DMS53 treated with DMSO at 0.1 percent for 48 hours (cell line): Measurements from ENCODE around the gene LRRC43.

Experiments used
- DNase-seq: peaks from one replicate; lab custom pipeline; 2025; ENCODE audit not compliant: unreplicated experiment; lab: John Stamatoyannopoulos, UW

Gene LRRC43

DNA sequence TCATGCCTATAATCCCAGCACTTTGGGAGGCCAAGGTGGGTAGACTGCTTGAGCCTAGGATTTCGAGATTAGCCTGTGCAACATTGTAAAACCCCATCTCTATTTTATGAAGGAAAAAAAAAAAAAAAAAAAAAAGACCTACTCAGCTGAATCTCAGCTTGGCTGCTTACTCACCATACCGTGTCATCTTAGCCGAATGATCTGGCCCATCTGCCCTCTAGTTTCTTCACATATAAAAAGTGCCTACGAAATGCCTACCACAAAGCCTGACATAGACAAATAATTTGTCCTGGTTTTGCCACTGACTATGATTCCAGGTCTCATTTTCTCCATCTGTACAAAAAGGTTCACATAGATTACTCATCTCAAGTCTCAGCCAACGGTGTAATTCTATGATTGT, 32.8 kb downstream of the LRRC43 start:
- DNase-seq, result no peak

DNA sequence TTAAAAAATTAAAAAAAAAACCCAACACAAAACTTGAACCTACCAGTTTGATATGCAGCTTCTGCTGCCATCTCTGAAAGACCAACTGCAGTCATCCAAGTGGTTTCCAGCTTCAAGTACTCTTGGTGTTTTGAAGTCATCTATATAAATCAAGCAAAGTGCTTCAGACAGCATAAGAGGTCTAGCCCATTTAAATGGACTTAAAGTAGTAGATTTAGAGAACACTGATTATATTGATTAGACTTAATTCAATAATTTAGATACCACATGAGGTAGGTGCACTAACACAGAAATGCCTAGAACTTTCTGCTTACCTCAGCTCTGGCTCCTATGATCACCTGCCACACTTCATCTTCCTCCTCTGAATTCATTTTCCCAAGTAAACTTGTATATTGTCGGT, 33.5 kb downstream of the LRRC43 start:
- DNase-seq, result no peak

DNA sequence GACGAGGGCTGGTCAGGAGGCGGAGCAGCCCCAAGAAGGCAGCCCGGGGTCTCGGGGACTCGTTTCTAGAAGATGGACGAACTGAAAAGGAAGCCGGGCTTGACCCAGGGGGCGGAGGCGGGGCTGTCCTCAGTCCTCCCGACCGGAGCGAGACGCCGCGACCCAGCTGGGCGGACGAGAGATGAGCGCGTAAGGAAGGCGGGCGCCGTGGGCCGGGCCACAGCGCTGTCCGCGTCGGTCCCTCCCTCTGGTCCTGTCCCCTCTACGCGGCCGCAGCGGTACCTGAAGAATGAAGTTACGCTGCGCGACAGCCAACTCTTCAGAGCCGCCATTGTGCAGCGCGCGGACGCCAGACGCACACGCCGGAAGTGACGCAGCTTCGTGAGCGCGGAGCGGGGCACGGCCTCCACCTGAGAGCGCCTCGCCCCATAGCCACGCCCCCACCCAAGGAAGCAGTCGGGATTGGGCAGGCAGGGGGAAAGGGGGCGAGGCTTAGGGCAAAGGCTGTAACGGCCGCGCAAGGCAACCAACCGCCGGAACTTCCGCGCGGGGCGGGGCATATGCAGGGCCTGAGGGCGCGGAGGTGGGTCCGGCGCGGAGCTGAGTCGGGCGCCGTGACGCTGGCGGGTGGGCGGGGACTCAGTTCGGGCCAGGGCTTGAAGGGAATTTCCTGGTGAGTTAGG, 42.9 kb downstream of the LRRC43 start, which contains the start of gene DIABLO:
Gene DIABLO (minus strand): TSS at position 370 of the 683 bp plus-strand sequence. CDS start 38 bp downstream, at position 332.
- DNase-seq, result peak; percentile 98

DNA sequence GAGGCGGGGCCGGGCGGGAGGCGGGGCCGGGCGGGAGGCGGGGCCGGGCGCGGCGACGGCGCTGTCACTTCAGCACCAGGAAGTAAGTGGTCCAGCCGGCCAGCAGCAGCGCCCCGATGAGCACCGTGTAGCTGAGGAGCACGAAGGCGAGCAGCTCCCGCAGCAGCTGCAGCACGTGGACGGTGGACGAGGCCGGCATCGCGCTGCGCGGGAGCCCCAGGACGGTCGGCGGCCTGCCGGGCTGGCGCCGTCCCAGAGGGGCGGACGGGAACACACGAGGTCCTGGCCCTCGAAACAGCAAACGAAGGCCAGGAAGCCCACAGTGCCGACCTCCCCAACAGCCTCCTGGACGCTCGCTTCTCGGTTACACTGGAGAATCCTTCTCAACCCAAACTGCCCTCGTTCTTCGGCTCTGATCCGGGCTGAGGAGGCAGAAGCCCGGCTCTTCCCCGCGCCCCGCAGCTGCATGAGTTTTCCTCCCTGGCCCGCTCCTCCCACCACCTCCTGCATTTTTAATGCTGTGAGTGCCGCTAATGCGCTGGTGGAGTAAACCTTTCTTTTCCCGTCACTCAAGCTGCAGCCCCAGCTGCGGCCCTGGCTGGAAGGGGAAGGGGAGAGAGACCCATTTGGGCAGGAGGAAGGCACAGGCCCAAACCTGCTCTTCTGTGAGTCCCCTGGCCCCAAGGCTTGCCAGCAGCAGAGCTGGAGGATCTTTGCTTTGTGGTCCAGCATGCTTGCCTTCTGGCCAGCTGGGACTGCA, 43.6 kb downstream of the LRRC43 start:
- DNase-seq, result no peak

DNA sequence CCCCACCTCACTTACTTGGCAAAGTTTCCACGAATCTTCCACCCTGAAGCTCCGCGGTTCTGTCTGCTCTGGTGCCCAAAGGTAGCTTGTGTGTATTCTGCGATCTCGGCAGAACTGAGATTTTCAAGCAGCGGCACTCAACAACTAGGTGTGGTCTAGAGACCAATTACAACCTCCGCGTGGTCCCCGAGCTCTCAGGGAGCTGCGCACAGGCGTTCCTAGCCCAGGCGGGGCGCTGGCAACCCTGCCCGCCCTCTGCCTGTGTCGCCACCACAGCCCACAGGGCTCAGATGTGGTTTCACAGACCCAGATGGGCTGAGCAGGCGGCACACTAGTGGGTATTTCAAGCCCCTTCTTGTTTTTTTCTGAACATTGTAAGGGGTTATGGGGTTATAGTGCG, 44.4 kb downstream of the LRRC43 start:
- DNase-seq, result no peak

DNA sequence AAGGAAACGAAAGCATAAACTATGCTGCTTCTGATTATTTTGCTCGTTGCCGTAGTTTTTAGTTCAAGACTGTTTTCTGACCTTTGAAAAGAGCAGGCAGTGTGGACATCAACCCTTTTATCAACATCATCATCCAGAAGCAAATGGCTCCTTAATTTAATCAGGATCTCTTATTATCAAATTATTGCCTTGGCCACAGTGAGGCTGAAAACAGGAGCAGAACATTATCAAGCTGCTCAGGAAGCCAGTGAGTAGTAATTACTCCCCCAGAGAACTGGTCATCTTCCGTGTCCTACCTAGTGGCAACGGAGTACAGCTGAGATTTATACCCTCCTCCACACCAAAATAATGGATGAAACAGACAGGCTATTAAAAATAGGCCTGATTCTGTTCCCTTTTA, 45.2 kb downstream of the LRRC43 start:
- DNase-seq, result no peak

DNA sequence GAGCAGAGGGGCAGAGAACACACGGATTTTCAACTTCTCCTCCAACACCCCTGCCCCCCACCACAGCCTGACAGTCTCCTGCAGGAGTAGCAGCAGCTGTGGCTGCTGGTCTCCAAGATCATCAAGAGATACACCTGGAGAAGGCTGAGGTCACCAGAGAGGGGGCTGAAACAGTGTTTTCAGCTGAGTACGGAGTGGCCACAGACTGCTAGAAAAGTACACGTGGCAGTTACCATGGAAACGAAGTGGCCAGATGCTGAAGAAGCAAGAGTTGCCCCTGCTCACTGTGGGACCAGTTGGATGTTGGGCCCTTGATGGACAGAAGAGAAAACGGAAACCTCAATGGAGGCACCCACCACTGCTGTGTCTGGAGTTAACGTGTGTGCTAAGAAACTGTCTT, 47.9 kb downstream of the LRRC43 start:
- DNase-seq, result no peak

DNA sequence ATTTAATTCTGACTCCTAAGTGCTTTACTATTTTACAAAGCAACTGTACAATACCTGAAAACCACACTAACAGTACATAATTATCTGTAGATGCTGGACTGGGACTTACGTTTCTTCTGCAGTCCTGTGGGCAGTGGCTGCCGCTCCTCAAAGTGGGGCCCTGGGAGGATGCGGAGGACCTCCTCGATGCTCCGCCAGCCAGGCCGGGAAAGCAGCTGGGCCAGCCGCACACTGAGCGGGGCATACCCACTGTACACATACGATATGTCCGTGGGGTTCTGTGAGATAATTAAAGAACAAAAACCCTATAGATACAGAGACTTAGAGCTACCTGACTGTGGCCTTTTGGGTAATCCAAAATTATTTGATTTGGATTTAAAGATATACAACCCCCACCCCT, 49.8 kb downstream of the LRRC43 start:
- no peak for DNase-seq

DNA sequence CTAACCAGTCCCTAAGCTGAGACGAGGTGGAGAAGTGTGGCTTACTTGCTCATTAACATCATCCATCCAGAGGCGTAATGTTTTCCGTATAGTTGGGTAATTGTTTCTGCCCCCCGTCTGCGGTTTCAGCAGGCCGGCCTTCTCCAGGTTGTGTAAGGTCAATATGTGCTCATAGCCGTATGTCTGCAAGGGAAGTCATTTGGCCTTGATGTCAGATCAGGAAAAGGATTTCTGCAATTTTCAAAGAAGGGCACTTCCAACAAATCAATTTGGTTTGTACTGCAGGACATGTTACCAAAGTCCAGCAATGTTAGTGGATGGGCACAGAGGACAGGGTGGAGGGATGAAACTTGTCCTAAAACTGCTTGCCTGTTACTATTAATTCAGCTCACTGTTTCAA, 52.8 kb downstream of the LRRC43 start:
- DNase-seq, result no peak

DNA sequence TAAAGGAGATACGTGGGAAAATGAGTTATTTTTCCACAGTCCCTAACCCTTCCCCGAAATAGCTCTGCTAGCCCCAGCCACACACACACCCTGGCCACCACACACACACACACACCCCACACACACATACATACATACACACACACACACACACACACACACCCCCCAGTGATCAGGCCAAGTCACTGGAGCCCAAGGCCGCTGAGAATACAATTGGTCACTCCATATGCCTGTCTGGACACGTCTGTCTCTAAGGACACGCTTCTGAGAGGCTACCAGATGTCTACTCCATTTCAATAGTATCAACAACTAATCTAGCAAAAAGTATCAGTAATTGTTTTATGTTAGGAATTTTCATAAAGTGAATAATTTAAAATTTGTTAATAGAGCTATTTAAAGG, 55.9 kb downstream of the LRRC43 start:
- no peak for DNase-seq

DNA sequence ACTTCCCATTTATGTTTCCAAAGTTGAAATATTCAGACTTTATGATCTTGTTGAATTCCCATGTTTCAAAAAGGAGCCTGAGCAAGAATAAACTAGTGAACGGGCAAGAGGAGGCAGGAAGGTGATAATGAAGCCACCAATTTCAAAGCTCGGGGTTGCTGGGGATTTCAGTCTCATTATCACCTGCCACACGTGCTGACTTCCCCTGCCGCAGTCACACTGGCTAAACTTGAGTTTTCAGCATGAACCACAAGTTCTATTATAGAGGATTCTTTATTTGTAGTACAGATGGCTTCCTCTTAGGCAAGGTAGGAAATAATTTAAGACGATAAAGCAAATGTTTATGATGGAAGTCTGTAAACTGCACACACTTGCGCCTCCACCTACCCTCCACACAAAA, 61.0 kb downstream of the LRRC43 start:
- no peak for DNase-seq

DNA sequence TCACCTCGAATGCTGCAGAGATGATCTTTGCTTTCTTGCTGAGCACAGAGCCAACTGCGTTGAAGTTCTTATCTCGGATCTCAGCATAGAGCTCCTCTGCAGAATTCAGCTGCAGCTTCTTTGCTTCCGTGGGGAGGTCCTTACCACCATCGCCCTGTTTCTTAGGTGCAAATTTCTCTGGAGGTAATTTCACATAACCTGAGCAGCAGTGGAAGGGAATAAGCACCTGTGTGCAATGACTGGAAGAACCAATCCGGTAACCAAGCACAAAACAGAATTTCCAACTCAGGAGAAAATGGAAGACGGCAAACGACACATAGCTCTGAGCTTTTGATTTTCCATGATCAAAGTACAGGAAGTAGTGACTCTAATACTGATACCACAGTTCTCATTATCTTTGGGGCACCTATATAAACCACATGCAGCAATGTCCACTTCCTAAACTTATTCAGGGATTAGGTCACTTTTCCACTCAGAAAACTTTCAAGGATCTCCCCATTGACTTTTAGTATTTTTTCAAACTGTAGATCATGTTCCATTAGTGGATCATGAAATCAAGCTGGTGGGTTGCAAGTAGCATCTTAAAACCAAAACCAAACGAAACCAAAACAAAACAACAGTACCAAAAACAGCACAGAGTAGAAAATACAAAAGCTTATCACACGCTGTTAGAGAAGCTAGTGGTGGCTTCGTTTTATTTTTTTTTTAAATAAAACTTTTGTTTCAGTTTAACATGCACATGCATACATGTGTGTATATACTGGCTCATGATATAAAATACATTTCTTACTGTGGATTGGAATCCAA, 61.8 kb downstream of the LRRC43 start:
- DNase-seq, result no peak

DNA sequence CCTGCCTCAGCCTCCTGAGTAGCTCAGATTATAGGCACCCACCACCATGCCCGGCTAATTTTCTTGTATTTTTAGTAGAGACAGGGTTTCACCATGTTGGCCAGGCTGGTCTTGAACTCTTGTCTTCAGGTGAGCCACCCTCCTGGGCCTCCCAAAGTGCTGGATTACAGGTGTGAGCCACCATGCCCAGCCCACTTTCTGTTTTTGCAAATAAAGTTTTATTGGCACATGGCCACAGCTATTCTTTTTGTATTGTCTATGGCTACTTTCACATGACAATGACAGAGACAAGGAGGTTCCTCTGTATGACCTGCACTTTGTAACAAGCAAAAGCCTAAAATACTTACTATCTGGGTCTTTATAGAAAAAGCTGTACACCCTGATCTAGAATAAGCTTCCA, 62.6 kb downstream of the LRRC43 start:
- no peak for DNase-seq

DNA sequence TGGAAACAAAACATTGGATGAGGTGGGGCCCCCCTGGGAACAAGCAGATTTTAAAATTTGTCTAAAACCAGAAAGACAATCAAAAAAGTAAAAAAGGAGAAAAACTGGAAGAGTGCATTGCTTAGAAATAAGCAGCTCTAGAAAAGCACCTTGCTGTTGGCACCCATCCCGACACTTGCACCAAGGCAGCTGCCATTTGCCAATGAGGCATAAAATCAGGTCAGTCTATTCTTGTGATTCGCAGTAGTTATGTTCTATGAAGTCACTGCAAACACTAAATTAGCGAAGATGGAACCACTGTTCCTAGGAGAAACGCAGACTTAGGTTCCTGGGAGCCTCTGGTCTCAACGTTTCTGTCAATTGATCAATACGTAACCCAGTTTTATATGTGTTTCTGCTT, 67.1 kb downstream of the LRRC43 start:
- no peak for DNase-seq

DNA sequence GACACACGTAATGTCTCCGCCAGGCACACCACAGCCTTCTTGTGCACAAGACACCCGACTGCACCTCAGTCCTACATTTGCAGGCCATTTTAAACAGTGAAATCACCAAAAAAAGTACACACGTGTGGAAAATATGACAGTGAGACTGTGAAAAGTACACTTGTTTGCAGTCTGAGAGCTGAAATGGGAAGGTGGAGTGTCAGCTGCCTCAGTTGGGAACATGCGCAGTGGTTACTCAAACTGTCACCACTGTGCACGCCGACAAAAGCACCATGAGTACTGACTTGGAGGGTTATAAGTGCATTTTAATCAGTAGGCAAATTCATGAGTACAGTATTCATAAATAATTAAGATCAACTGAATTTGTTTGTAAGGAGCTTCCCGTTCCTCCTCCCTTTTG, 67.6 kb downstream of the LRRC43 start:
- DNase-seq, result no peak
